Sigmoid colon (tissue), 4 donors: ENCODE data around the gene FLOT2.

Experiments used
- EP300 ChIP-seq, 4 donors: sonication (generic); formaldehyde crosslinking; IDR thresholded peaks; one replicate each; pipeline ENCODE4 v1.6.1; 2017; ENCODE audit warnings: antibody characterized with exemption in 4 of 4
- POLR2A ChIP-seq, 2 donors: fragments of 450-650 bp; IDR thresholded peaks; one replicate each; pipeline ENCODE4 v1.6.1; 2016; ENCODE audit warnings: antibody characterized with exemption in 2 of 2, mild to moderate bottlenecking in 2 of 2, moderate library complexity in 2 of 2
- TF ChIP-seq, protein P1 (sequence below), 4 experiments: fragments of 450-650 bp in 3 of 4; fragments of 200-600 bp in 1 of 4; IDR thresholded peaks; one replicate each; pipeline ENCODE4 v1.5.1; 2016 to 2019; ENCODE audit warnings: antibody characterized with exemption in 4 of 4, mild to moderate bottlenecking in 3 of 4, moderate library complexity in 2 of 4

DNA sequence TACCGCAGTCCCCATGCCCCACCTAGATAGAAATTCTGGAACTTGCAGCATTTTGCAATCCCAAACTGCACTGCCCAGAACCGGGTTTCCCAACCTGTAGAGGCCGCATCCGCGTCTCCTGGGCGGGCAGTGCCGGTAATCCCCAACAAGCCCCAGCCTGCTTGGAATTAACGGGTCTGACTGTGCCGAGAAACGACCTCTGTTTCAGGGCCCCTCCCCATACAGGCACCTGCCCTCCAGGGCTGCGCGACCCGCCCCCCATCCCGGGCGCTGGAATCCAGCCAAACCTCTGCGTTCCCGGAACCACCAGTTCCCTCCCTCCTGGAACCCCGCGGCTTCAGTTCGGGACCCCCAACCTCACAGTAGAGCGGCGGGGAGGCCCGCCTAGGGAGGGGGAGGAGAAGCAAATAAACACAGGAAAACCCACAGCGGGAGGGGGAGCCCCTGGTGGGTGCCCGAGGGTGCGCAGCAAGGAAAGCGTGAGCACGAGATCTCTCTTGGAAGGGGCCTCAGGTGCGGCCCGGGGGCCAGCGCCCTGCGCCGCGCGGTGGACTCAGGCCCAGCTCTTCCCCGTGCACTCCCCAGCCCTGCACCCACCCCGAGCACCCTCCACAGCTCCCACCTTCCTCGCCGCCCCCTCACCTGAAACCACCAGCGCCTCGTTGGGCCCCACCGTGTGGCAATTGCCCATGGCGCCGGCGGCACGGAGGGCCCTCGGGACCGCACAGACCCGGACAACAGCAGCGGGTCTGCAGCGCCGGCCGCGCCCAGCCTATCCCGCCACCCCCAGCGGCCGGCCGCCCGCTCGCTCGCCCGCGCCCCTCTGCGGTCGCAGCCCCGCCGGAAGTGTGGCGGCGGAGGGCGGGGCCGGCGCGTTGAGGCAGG, at the start of gene FLOT2:
- TF ChIP-seq EP300 (IDR thresholded peaks at IDR 0.05), result peak in 2 of 4 donors; percentile 10 to 61
- no peak for TF ChIP-seq POLR2A (IDR thresholded peaks at IDR 0.05)
- TF ChIP-seq, protein P1, sequence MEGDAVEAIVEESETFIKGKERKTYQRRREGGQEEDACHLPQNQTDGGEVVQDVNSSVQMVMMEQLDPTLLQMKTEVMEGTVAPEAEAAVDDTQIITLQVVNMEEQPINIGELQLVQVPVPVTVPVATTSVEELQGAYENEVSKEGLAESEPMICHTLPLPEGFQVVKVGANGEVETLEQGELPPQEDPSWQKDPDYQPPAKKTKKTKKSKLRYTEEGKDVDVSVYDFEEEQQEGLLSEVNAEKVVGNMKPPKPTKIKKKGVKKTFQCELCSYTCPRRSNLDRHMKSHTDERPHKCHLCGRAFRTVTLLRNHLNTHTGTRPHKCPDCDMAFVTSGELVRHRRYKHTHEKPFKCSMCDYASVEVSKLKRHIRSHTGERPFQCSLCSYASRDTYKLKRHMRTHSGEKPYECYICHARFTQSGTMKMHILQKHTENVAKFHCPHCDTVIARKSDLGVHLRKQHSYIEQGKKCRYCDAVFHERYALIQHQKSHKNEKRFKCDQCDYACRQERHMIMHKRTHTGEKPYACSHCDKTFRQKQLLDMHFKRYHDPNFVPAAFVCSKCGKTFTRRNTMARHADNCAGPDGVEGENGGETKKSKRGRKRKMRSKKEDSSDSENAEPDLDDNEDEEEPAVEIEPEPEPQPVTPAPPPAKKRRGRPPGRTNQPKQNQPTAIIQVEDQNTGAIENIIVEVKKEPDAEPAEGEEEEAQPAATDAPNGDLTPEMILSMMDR (IDR thresholded peaks at IDR 0.05), result peak in 3 of 4 experiments; percentile 12 to 34 (median 27)
